ENCODE data around the gene HIPK2. TPM values are rescaled to one million over a fixed set of nuclear protein-coding genes. Genes with fewer than 3 reads are reported as not detected.

HIPK2 gene
- total RNA-seq, 1 experiment from 2014 or later: 30.7 TPM

GRCh38 chr7:139783647-139784385 is 6.0 kb upstream of the HIPK2 start:
- POLR2A ChIA-PET (ENCODE audit: low non-redundant PET): interaction anchor here (0.6 kb wide), 1 partner anchor 95 kb away, joined by 4 read pairs; no protein-coding TSS in a partner anchor
- H3K27me3 ChIP-seq (replicated peaks; ENCODE audit: insufficient read depth, low read depth, low read length, poor library complexity): peaks cover 43% of the 10 kb centered on the region
- no peak overlapping the region for H3K4me3 ChIP-seq (ENCODE audit: low read depth, low read length, poor library complexity, severe bottlenecking)
- TF ChIP-seq EZH2 (IDR thresholded peaks at IDR 0.05; ENCODE audit: borderline replicate concordance, low read depth, low read length, poor library complexity, severe bottlenecking): no peak
- TF ChIP-seq CTCF (conservative IDR thresholded peaks at IDR 0.05; ENCODE audit: low read depth, low read length): no peak
- no peak for DNase-seq (ENCODE audit: low spot score)
- no peaks in the 10 kb centered on the region for H3K36me3 ChIP-seq (ENCODE audit: insufficient read depth, low read length, poor library complexity, severe bottlenecking)
- intact Hi-C loops (cut with micrococcal nuclease; ENCODE audit: unreplicated experiment): no loop called here
- H3K4me1 ChIP-seq (ENCODE audit: insufficient read depth, low read length, poor library complexity, severe bottlenecking): peaks cover under 1% of the 10 kb centered on the region
- CTCF ChIA-PET: interaction anchor here (0.6 kb wide), 1 partner anchor 464 kb away, joined by 6 read pairs; no protein-coding TSS in a partner anchor
- no peaks in the 10 kb centered on the region for H3K9me3 ChIP-seq (ENCODE audit: low read depth, low read length, poor library complexity, severe bottlenecking)
- H3K27ac ChIP-seq (ENCODE audit: low read depth, low read length, poor library complexity, severe bottlenecking): no peak overlapping the region
- no TSS peak for BruUV-seq (replicated peaks)

GRCh38 chr7:139782932-139783331 is 5.1 kb upstream of the HIPK2 start:
- ChIA-PET CTCF (no interaction called here), POLR2A (ENCODE audit: low non-redundant PET) (no interaction called here)
- Histone ChIP-seq H3K36me3 (ENCODE audit: insufficient read depth, low read length, poor library complexity, severe bottlenecking) (no peaks in the 10 kb centered on the region), H3K4me3 (ENCODE audit: low read depth, low read length, poor library complexity, severe bottlenecking) (no peak overlapping the region), H3K27me3 (replicated peaks; ENCODE audit: insufficient read depth, low read depth, low read length, poor library complexity) (peaks cover 45% of the 10 kb centered on the region), H3K27ac (ENCODE audit: low read depth, low read length, poor library complexity, severe bottlenecking) (no peak overlapping the region), H3K4me1 (ENCODE audit: insufficient read depth, low read length, poor library complexity, severe bottlenecking) (peaks cover 4% of the 10 kb centered on the region), H3K9me3 (ENCODE audit: low read depth, low read length, poor library complexity, severe bottlenecking) (no peaks in the 10 kb centered on the region)
- BruUV-seq (replicated peaks): no TSS peak
- no peak for DNase-seq (ENCODE audit: low spot score)
- TF ChIP-seq EZH2 (IDR thresholded peaks at IDR 0.05; ENCODE audit: borderline replicate concordance, low read depth, low read length, poor library complexity, severe bottlenecking) (no peak), CTCF (conservative IDR thresholded peaks at IDR 0.05; ENCODE audit: low read depth, low read length) (no peak)
- intact Hi-C loops (cut with micrococcal nuclease; ENCODE audit: unreplicated experiment): no loop called here

GRCh38 chr7:139777133-139777891 is 486 bp downstream of the HIPK2 start:
- Histone ChIP-seq H3K4me1 (ENCODE audit: insufficient read depth, low read length, poor library complexity, severe bottlenecking) (peaks cover 16% of the 10 kb centered on the region), H3K4me3 (ENCODE audit: low read depth, low read length, poor library complexity, severe bottlenecking) (peak overlapping the region; percentile 92), H3K27me3 (replicated peaks; ENCODE audit: insufficient read depth, low read depth, low read length, poor library complexity) (peaks cover 10% of the 10 kb centered on the region), H3K27ac (ENCODE audit: low read depth, low read length, poor library complexity, severe bottlenecking) (peak overlapping the region; percentile 65), H3K36me3 (ENCODE audit: insufficient read depth, low read length, poor library complexity, severe bottlenecking) (peaks cover 5% of the 10 kb centered on the region), H3K9me3 (ENCODE audit: low read depth, low read length, poor library complexity, severe bottlenecking) (no peaks in the 10 kb centered on the region)
- CTCF ChIA-PET: interaction anchor here (0.6 kb wide), 1 partner anchor 94 kb away, joined by 5 read pairs; no protein-coding TSS in a partner anchor
- peak; percentile 37 for DNase-seq (ENCODE audit: low spot score)
- POLR2A ChIA-PET (ENCODE audit: low non-redundant PET): no interaction called here
- intact Hi-C loops (cut with micrococcal nuclease; ENCODE audit: unreplicated experiment): loop anchor here (5.0 to 10.0 kb wide), 3 partner anchors 130 to 547 kb away; no protein-coding TSS in a partner anchor
- no peak for TF ChIP-seq EZH2 (IDR thresholded peaks at IDR 0.05; ENCODE audit: borderline replicate concordance, low read depth, low read length, poor library complexity, severe bottlenecking)
- TF ChIP-seq CTCF (conservative IDR thresholded peaks at IDR 0.05; ENCODE audit: low read depth, low read length): no peak
- BruUV-seq (replicated peaks): no TSS peak
